ENCODE measurements around the gene TOMM20. TPM values are rescaled to one million over a fixed set of nuclear protein-coding genes. Genes with fewer than 3 reads are reported as not detected.

Gene TOMM20
- total RNA-seq, 1 experiment from 2014 or later = 309 TPM

DNA sequence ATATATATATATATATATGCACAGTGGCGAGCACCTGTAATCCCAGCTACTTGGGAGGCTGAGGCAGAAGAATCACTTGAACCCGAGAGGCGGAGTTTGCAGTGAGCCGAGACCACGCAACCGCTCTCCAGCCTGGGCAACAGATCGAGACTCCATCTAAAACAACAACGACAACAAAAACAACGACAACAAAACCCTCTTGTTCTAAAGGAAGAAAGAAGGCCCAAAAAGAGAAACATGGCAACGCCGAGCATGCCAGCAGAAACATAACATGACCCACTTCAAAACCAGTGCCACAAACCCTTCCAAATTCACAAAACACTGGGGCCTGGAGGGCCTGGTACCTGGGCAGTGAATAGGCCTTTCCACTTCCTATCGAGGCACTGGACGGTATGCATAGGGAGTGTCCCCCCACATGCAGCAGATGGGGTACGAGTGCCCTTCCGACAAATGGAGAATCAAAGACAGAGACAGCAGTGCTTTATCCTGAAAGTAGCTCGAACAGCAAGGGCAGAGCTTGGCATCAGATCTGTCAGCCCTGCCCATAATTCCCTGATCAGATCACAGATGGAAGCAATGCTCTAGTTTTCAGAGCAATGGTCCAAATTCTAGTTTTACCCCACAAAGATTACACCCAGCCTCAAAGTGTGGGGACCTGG, 52.0 kb downstream of the TOMM20 start:
- Mint-ChIP-seq H3K36me3 (ENCODE audit: insufficient read depth, unreplicated experiment) (no peaks in the 10 kb centered on the region), H3K27ac (ENCODE audit: low read depth, unreplicated experiment) (no peak overlapping the region), H3K9me3 (ENCODE audit: unreplicated experiment) (no peaks in the 10 kb centered on the region), H3K27me3 (ENCODE audit: insufficient read depth, unreplicated experiment) (no peaks in the 10 kb centered on the region), H3K4me3 (ENCODE audit: unreplicated experiment) (no peak overlapping the region), H3K4me1 (ENCODE audit: insufficient read depth, unreplicated experiment) (peaks cover 29% of the 10 kb centered on the region)
- BruUV-seq (replicated peaks) = no TSS peak
- intact Hi-C loops (cut with micrococcal nuclease) = no loop called here
- TF ChIP-seq, protein P1, sequence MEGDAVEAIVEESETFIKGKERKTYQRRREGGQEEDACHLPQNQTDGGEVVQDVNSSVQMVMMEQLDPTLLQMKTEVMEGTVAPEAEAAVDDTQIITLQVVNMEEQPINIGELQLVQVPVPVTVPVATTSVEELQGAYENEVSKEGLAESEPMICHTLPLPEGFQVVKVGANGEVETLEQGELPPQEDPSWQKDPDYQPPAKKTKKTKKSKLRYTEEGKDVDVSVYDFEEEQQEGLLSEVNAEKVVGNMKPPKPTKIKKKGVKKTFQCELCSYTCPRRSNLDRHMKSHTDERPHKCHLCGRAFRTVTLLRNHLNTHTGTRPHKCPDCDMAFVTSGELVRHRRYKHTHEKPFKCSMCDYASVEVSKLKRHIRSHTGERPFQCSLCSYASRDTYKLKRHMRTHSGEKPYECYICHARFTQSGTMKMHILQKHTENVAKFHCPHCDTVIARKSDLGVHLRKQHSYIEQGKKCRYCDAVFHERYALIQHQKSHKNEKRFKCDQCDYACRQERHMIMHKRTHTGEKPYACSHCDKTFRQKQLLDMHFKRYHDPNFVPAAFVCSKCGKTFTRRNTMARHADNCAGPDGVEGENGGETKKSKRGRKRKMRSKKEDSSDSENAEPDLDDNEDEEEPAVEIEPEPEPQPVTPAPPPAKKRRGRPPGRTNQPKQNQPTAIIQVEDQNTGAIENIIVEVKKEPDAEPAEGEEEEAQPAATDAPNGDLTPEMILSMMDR (IDR thresholded peaks at IDR 0.05; ENCODE audit: unreplicated experiment) = no peak
- no peak for DNase-seq (ENCODE audit: unreplicated experiment)
- ChIA-PET POLR2A (interaction anchor here (0.6 to 13.9 kb wide), 6 partner anchors 9 to 464 kb away, joined by 3 to 406 read pairs (median 4); partner anchors contain the start of gene IRF2BP2), CTCF (interaction anchor here (0.6 to 1.4 kb wide), 5 partner anchors 19 to 590 kb away, joined by 3 to 5 read pairs (median 4); no protein-coding TSS in a partner anchor)

DNA sequence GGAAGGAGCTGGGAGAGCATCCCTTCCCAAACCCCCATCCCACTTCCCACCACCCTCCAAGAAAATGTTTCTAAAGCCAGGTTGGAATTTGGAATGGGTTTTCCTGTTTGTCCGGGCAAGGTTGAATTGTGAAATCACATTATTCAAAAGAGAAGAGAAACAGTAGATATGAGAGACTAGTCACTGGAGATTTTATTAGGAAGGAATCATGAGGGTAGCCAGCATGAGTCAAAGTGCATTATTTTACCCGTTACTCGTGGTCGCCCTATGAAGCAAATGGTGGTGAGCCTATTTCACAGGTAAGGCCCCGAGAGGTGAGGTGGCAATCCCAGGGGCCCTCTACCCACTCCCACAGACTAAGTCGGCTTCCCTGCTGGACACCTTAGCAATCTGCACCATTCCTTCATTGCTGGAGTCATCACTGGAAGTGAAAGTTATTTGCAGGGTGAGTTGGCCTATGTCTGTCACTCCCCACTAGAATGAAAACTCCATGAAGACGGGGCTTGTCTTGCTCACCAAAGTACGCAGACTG, 52.8 kb downstream of the TOMM20 start:
- TF ChIP-seq, protein P1 (IDR thresholded peaks at IDR 0.05; ENCODE audit: unreplicated experiment) = no peak
- peak; percentile 83 for DNase-seq (ENCODE audit: unreplicated experiment)
- Mint-ChIP-seq H3K27me3 (ENCODE audit: insufficient read depth, unreplicated experiment) (no peaks in the 10 kb centered on the region), H3K4me1 (ENCODE audit: insufficient read depth, unreplicated experiment) (peaks cover 29% of the 10 kb centered on the region), H3K36me3 (ENCODE audit: insufficient read depth, unreplicated experiment) (no peaks in the 10 kb centered on the region), H3K27ac (ENCODE audit: low read depth, unreplicated experiment) (peak overlapping the region; percentile 52), H3K4me3 (ENCODE audit: unreplicated experiment) (no peak overlapping the region), H3K9me3 (ENCODE audit: unreplicated experiment) (no peaks in the 10 kb centered on the region)
- POLR2A ChIA-PET = interaction anchor here (1.2 to 13.9 kb wide), 5 partner anchors 19 to 473 kb away, joined by 3 to 406 read pairs (median 5); partner anchors contain the start of gene IRF2BP2
- intact Hi-C loops (cut with micrococcal nuclease) = no loop called here
- CTCF ChIA-PET = interaction anchor here (1.0 kb wide), 1 partner anchor 17 kb away, joined by 3 read pairs; no protein-coding TSS in a partner anchor
- BruUV-seq (replicated peaks) = no TSS peak

DNA sequence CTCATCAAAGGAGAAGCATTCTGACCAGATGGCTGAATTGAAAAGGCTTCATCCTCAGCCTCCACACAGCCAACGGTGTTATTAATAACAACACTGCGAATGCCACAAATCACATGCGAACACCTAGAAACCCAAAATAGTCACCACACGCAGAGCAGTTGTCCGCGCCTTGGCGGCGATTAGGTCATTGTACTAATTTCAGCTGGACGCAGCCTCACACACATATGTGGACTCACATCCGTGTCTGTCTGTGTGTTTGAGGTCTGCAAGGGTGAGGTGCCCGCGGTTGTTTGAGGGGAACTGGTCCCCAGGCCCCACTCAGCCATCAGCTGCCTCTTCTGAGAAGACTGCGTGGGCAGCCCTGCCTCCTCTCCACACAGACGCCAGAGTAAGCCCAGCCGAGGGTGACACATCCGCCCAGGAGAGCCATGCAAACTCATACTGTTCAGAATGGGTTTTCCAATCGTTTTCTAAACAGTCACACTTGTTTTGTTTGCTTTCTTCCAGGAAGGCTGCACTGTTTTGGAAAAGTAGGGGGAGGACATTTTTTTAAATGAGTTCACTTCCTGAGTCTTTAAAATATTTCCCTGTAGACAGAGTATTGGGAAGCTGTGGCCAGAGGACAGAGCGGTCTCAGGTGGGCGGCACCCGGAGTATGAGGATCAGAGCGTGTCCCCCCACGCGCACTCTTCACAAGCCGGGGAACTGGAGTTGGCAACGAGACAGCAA, 53.4 kb downstream of the TOMM20 start:
- peaks cover 30% of the 10 kb centered on the region for H3K4me1 Mint-ChIP-seq (ENCODE audit: insufficient read depth, unreplicated experiment)
- BruUV-seq (replicated peaks) = no TSS peak
- POLR2A ChIA-PET = interaction anchor here (1.4 to 13.9 kb wide), 4 partner anchors 18 to 472 kb away, joined by 3 to 406 read pairs (median 36); partner anchors contain the start of gene IRF2BP2
- no peaks in the 10 kb centered on the region for H3K27me3 Mint-ChIP-seq (ENCODE audit: insufficient read depth, unreplicated experiment)
- peak; percentile 92 for DNase-seq (ENCODE audit: unreplicated experiment)
- H3K9me3 Mint-ChIP-seq (ENCODE audit: unreplicated experiment) = no peaks in the 10 kb centered on the region
- no peak overlapping the region for H3K4me3 Mint-ChIP-seq (ENCODE audit: unreplicated experiment)
- intact Hi-C loops (cut with micrococcal nuclease) = no loop called here
- CTCF ChIA-PET = interaction anchor here (1.0 kb wide), 1 partner anchor 18 kb away, joined by 3 read pairs; no protein-coding TSS in a partner anchor
- H3K36me3 Mint-ChIP-seq (ENCODE audit: insufficient read depth, unreplicated experiment) = peaks cover under 1% of the 10 kb centered on the region
- peak overlapping the region; percentile 52 for H3K27ac Mint-ChIP-seq (ENCODE audit: low read depth, unreplicated experiment)
- TF ChIP-seq, protein P1 (IDR thresholded peaks at IDR 0.05; ENCODE audit: unreplicated experiment) = no peak
